COLO668 (cell line): Measurements from ENCODE around the gene GAB2.

Experiments used
- DNase-seq: peaks from one replicate; lab custom pipeline; 2025; ENCODE audit not compliant: unreplicated experiment; lab: John Stamatoyannopoulos, UW

The GAB2 gene

DNA sequence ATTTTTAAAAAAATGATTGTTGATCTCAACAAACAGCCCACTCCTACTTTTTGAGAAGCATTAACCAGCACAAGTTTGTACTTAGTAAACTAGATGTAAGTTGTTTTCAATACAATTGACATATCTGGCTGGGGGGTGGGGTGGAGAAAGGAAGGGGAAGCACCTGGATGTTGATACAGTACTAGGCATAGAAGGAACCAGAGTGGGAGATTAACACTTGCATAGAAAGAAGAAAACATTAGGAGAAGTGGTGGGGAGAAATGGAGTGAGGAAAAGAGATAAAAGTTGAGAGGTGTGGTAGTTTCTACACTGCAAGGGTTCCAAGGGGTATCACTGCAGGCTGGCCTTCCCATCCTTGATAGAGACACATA is 10.6 kb upstream of the GAB2 start:
- no peak for DNase-seq

DNA sequence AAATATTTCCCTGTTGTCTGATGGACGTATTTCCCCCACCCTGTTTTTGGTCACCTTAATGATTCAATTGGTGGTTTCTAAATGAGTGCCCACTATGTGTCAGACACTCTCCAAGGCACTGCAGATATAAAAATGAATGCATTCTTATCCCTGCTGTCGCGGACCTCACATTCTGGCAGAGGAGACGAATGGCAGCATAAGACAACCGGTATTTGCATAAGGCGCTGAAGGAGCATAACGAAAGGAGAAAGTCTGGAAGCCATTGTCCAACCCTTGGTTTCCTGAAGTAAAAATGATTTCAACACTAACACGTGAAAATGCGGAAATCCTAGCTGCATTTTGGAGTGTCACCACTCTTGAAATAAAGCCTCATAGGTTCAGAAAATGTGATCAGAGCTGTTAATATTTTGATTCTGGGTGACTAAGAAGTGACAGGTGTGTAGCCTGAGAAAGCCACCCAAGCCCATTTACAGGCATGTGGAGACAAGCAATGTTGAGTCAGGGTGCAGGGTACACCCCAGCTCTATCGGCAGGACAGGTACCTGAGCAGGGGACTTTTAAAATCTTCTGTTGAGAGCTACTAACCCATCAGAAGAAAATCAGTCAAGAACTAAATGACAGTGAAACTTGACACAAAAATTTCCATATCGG is 10.1 kb upstream of the GAB2 start:
- DNase-seq: no peak

- no peak for DNase-seq
Measured at GRCh38 chr11:78426845-78427244, 9.2 kb upstream of the GAB2 start.

DNA sequence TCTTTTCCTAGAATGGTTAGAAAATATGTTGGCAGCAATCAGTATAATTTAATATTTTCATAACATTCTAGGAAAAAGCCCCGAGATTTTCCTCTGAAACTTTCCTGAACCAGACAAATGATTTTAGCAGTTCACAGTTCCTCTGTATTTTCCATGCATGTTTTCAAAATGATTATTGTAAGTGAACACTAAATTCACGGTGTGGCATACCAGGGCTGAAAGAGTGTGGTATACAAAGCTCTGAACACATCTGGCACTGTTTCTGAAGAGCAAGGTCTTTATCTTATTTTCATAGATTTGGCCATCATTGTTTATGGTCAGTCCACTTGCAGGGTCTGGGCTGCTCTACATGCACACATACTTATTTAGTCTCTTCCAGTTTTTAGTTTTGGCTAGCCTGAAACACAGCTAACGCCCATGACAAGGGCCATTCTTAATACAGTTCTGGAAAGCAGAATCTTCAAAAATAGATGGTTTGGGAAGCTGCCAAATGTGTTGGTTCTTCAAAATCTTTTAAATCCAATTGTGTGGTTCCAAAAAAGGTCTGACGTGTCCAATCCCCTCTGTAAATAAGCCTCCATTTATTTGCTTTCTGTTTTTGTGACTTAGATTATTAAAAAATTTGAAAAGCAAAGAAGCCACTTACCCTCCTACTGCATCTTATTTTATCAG is 7.9 kb upstream of the GAB2 start:
- DNase-seq: no peak

- no peak for DNase-seq
Measured at GRCh38 chr11:78424334-78425270, 7.0 kb upstream of the GAB2 start.

DNA sequence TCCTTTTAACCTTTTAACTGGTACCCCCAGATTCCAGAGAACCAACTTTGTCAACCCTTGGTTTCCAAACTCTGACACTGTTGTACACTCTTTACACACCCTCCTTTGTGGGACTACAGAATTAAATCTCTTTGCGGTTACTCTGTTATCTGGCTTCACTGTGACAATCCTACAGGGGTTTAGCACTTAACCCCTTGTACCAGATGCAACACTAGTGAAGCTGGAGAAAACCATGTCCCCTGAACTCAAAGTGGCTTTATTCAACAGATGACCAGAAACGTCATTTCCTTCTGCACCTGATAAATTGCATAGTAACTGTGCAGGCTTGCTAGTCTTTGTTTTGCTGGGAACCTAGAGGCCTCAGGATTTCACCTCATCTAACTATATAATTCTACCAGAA is 5.6 kb upstream of the GAB2 start:
- DNase-seq: no peak

- DNase-seq: peak; percentile 64
Measured at GRCh38 chr11:78420796-78421209, 3.2 kb upstream of the GAB2 start.

DNA sequence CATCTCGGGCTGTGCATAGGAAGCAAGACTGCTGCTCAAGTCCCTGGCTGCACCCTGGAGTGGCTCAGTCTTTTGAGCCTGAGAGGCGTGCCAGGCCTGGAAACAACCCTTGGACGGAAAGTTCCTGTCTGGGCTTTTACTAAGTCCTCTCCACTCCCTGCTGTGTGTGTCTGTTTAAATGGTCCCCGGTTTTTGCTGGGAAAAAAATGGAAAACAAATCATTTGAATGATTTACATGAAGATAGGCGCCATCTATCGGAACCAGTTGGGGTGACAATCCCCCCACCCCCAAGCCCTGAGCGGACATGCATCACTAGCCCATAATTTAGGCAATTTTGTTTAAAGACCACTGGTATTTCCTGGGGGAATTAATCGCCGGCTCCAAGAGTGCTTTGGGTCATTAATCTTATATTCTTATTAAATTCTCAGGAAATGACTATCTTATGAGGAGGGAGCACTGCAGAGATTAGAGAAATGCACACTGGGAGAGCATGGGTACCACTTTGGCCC is 2.7 kb upstream of the GAB2 start:
- DNase-seq: peak; percentile 27

- no peak for DNase-seq
Measured at GRCh38 chr11:78419327-78419726, 1.7 kb upstream of the GAB2 start.

DNA sequence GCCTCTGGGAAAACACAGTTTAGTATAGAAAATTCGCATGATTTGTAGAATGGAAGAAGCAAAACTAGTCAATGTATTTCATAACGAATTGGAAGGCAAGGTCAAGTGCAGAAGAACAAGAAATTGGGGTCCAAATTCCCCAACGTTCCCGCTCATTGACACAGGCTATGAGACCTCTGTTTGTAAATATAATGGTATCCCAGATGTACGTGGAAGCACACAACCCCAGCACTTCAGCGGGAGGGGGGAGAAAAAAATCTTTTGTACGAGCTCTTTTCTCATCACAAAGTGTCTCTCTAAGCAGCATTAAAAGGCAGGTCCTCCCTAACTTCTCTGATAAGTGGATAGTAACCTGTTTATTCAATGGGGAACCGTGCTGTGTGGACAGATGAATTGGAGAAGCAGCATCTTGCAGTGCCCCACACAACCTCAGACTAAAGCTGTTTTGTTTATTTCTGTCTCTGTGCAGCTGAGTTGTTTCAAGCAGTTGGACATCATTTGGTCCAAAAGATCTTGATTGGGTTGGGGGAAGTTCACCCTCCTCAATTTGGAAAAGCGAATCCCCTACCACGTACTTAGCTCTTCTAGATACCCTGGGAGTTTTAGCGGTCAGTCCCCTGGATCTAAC is 1.1 kb upstream of the GAB2 start:
- no peak for DNase-seq

GRCh38 chr11:78417888-78418583 is 416 bp upstream of the GAB2 start:
- DNase-seq: peak; percentile 95

DNA sequence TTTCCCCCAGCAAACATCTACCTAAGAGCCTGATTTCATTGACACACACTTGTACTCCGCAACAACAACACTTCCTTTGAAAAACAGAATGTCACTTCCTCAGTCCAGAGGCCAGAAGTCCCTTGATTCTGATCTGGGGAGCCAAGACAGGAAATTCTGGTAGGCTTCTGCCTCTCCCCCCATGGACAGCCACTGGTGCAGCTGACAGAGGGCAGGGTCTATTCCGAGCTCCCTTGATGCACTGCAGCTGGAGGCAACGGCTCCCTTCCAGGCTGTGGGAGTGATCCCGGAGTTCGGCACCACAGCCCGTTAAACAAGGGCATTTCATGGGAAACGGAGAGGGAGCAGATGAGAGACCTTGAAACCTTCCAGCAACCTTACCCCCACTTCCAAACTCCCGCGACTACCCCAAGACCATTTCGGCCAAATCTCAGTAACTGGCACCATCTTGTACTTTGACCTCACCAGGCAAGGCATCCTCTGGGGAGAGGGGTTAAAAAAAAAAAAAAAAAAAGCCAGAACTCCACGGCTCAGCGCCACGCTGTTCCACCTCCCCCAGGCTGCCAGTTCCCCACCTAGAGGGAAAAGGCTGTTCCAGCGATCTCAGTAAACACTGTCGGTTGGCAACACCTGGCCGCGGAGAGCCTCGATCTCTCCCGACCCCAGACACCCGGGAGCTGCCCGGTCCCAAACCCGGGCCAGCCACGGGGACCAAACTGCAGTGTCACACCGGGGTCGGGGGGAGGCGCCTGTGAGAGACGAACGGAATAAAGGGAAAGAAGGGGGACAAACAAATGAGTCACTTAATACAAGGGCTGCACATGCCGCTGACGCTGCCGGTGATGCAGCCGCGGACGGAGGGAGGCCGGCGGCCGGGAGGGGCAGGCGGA is 1.1 kb downstream of the GAB2 start:
- DNase-seq: peak; percentile 82

GRCh38 chr11:78415338-78415737 is 2.3 kb downstream of the GAB2 start:
- no peak for DNase-seq

DNA sequence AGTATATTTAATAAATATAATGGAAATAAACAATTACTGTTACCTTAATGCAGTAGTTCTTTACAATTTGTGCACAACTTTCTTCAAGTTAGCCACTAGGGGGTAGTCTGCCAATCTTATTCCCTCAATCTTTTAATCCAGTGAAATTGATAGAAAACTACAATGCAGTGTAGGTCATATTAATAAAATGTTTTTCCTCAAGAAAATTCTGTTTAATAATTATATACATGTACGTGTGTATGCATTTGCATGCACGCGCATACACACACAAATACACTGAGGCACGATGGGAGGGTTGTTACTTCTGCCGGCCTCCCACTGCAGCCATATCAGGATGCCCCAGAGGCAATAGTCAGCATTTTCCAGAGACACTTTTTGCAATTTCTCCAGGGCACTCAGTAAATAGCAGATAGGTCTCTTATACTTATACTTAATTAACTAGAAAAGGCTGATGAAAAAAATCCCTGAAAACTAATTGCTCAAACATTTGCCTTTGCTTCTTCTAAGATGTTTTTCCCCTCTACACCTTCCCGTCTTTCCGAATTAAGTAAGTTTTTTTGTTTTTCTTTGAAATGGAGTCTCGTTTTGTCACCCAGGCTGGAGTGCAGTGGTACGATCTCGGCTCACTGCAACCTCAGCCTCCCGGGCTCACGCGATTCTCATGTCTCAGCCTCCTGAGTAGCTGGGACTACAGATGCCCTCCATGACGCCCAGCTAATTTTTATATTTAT is 3.1 kb downstream of the GAB2 start:
- no peak for DNase-seq

DNA sequence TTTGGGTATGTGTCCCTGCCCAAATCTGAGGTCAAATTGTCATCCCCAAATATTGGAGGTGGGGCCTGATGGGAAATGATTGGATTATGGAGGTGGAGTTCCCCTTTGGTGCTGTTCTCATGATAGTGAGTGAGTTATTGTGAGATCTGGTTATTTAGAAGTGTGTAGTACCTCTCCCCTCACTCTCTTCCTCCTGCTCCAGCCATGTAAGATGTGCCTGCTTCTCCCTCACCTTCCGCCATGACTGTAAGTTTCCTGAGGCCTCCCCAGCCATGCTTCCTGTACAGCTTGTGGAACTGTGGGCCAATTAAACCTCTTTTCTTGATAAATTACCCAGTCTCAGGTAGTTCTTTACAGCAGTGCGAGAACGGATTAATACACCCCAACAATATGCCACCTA is 9.0 kb downstream of the GAB2 start:
- DNase-seq: no peak

DNA sequence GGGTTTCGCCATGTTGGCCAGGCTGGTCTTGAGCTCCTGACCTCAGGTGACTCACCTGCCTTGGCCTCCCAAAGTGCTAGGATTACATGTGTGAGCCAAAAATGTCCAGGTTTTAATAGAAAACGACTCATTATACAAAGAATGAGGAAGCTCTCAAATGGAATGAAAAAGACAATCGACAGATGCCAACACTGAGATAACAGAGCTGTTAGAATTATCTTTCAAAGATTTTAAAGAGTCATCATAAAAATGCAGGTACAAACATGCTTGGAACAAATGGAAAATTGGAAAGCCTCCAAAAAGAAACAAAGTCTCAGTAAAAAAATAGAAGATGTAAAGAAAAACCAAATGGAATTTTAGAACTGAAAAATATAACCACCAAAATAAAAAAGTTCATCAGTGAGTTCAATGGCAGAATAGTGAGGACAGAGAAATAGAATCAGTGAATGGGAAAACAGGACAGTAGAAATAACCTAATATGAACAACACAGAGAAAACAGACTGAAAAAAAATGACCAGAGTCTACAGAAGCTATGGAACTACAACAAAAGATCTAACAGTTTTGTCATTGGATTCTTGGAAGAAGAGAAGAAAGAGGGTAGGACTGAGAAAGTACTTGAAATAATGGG is 10.9 kb downstream of the GAB2 start:
- no peak for DNase-seq

DNA sequence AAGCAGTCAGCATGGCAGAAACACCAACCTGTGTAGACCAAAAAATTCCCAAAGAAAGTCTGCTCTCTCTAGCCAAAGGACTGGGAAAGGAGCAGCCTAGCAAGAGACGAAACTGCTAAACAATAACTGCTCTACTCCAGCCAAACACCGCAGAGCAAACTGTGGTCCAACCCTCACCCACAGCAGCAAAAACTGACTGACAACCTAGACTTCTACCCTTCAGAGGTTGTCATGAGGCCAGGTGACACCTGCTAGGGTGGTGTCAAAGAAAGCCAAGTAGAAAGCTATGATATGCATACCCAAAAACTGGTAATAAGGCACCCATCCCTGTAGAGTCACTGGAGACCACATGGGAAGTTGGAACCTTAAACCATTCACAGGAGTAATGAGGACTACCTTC is 11.8 kb downstream of the GAB2 start:
- DNase-seq: no peak

DNA sequence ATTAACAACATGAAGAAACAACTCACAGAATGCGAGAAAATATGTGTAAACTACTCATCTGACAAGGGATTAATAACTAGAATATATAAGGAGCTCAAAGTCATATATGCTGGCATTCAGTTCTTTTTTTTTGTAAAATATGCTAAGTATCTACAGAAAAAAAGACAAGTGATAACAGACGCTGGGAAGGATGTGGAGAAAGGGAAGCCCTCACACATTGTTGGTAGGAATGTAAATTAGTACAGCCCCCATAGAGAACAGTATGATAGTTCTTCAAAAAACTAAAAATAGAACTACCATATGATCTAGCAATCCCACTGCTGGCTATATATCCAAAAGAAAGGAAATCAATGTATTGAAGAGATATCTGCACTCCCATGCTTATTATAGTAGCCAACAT is 13.8 kb downstream of the GAB2 start:
- DNase-seq: no peak

DNA sequence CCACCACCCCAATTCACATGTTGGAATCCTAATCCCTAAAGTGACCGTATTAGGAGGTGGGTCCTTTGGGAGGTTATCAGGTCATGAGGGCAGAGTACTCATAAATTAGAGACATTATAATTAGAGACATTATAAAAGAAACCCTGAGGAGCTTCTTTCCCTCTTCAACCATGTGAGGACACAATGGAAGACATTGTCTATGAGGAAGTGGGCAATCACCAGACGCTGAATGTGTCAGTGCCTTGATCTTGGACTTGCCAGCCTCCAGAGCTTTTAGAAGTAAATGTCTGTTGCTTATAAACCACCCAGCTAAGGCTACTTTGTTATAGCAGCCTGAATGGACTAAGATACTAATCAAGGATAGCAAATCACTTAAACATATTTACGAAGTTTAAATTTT is 14.8 kb downstream of the GAB2 start:
- DNase-seq: no peak
